MCF 10A (cell line): Measurements from ENCODE around the gene STK35. TPM values are rescaled to one million over a fixed set of nuclear protein-coding genes. Genes with fewer than 3 reads are reported as not detected.

ENCODE experiments used
- BruUV-seq: library from RNA; stranded (reverse); fragments of 400-500 nt; replicated peaks from 2 replicates; lab custom pipeline; 2021; lab: Mats Ljungman, UMichigan
- CTCF ChIA-PET: fragments of 300-600 bp; sonication (Branson Sonifier 250); formaldehyde crosslinking; extraction: SDS; loops from one replicate; lab custom pipeline; 2021; ENCODE audit warnings: antibody characterized with exemption, inconsistent platforms; lab: Yijun Ruan, JAX
- POLR2A ChIA-PET: fragments of 300-600, 350-650 bp; sonication (Branson Sonifier 250); formaldehyde crosslinking; extraction: SDS; loops from one replicate; lab custom pipeline; 2020; ENCODE audit warnings: antibody characterized with exemption, inconsistent platforms; lab: Yijun Ruan, JAX
- DNase-seq: peaks from one replicate; pipeline ENCODE4 v3.0.0-alpha.2; 2018; ENCODE audit not compliant: unreplicated experiment
- H3K27ac Mint-ChIP-seq: one replicate; pipeline ENCODE4 v1.8.0; 2022; ENCODE audit warnings: mild to moderate bottlenecking, low read depth, mixed read lengths; ENCODE audit not compliant: unreplicated experiment
- H3K27me3 Mint-ChIP-seq: one replicate; pipeline ENCODE4 v1.8.0; 2022; ENCODE audit warnings: mixed read lengths; ENCODE audit not compliant: insufficient read depth, unreplicated experiment
- H3K36me3 Mint-ChIP-seq: one replicate; pipeline ENCODE4 v1.8.0; 2022; ENCODE audit warnings: mild to moderate bottlenecking, moderate library complexity, mixed read lengths; ENCODE audit not compliant: insufficient read depth, unreplicated experiment
- H3K4me1 Mint-ChIP-seq: one replicate; pipeline ENCODE4 v1.8.0; 2022; ENCODE audit warnings: mixed read lengths; ENCODE audit not compliant: insufficient read depth, unreplicated experiment
- H3K4me3 Mint-ChIP-seq: one replicate; pipeline ENCODE4 v1.8.0; 2022; ENCODE audit warnings: mild to moderate bottlenecking, moderate library complexity, mixed read lengths; ENCODE audit not compliant: unreplicated experiment
- H3K9me3 Mint-ChIP-seq: one replicate; pipeline ENCODE4 v1.8.0; 2022; ENCODE audit warnings: mixed read lengths; ENCODE audit not compliant: unreplicated experiment
- intact Hi-C: fragments of 100-400 bp; cut with micrococcal nuclease; formaldehyde crosslinking; loops from 2 replicates; pipeline ENCODE4 v1.14.1; 2022
- total RNA-seq: library from RNA; stranded (reverse); gene quantifications from 2 replicates; pipeline ENCODE4 v1.2.3, GENCODE V29; 2022
- TF ChIP-seq, protein P1 (sequence below): fragments of 200-600 bp; IDR thresholded peaks from one replicate; pipeline ENCODE4 v1.8.0; 2022; ENCODE audit warnings: antibody characterized with exemption, mild to moderate bottlenecking; ENCODE audit not compliant: unreplicated experiment

STK35 gene
- total RNA-seq, 1 experiment from 2014 or later: 18.2 TPM

DNA sequence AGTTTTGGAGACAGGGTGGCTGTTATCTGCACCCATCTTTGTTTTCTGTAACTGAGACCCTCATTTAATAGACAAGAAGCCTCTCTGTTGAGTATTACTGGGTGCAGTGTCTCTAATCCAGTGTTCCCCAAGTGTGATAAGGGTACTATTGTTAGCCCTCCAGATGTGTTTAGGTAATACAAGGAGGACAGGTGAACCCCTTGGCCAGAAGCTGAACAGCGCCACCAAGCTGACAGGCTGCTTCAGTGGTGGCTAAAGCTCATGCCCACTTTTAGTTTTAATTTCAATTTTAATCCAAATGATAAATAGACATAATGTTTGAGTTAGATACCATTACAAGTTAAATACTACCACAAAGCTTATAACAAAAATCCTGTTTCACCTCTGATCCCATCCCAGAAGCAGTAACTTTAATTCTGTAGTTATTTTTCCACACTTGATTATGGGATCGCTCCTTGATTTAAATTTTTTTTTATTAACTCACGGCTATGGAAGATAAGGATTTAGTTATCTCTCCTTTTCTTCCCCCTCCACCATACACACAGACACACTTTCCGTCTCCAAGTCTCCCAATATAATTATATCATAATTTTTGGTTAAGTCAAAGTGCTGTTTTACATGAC is 8.4 kb upstream of the STK35 start:
- H3K27me3 Mint-ChIP-seq: peaks cover 56% of the 10 kb centered on the region
- CTCF ChIA-PET: interaction anchor here (0.6 to 5.6 kb wide), 42 partner anchors 9 to 1762 kb away, joined by 3 to 42 read pairs (median 3); partner anchors contain the start of gene STK35
- H3K4me3 Mint-ChIP-seq: no peak overlapping the region
- TF ChIP-seq, protein P1, sequence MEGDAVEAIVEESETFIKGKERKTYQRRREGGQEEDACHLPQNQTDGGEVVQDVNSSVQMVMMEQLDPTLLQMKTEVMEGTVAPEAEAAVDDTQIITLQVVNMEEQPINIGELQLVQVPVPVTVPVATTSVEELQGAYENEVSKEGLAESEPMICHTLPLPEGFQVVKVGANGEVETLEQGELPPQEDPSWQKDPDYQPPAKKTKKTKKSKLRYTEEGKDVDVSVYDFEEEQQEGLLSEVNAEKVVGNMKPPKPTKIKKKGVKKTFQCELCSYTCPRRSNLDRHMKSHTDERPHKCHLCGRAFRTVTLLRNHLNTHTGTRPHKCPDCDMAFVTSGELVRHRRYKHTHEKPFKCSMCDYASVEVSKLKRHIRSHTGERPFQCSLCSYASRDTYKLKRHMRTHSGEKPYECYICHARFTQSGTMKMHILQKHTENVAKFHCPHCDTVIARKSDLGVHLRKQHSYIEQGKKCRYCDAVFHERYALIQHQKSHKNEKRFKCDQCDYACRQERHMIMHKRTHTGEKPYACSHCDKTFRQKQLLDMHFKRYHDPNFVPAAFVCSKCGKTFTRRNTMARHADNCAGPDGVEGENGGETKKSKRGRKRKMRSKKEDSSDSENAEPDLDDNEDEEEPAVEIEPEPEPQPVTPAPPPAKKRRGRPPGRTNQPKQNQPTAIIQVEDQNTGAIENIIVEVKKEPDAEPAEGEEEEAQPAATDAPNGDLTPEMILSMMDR: peak; percentile 65
- no peaks in the 10 kb centered on the region for H3K9me3 Mint-ChIP-seq
- intact Hi-C loops: loop anchor here (1.0 to 5.0 kb wide), 5 partner anchors 87 to 331 kb away; partner anchors contain the start of gene SIRPA
- POLR2A ChIA-PET: interaction anchor here (0.9 to 4.3 kb wide), 7 partner anchors 10 to 327 kb away, joined by 3 to 39 read pairs (median 5); partner anchors contain the start of gene STK35
- no peak overlapping the region for H3K27ac Mint-ChIP-seq
- no peaks in the 10 kb centered on the region for H3K4me1 Mint-ChIP-seq
- BruUV-seq: no TSS peak
- no peaks in the 10 kb centered on the region for H3K36me3 Mint-ChIP-seq
- DNase-seq: peak; percentile 51

DNA sequence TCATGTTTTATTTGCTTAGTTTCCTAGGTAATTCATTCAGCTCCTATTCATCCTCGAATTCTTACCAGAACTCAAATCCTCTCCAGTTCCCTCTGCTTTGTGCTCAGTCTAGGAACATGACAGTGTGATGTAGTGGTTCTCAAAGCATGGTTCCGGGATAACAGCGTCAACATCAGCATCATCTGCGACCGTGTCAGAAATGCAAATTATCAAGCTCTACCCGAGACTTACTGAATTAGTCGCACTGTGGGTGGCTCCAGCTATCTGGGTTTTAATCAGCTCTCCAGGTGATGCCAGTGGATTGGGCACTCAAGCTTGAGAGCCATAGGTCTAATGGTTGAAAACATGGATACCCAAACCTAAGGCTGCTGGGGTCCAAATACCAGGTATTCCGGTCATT is 7.7 kb upstream of the STK35 start:
- Mint-ChIP-seq H3K4me1 (no peaks in the 10 kb centered on the region), H3K4me3 (no peak overlapping the region), H3K27ac (no peak overlapping the region), H3K9me3 (no peaks in the 10 kb centered on the region), H3K36me3 (no peaks in the 10 kb centered on the region), H3K27me3 (peaks cover 50% of the 10 kb centered on the region)
- intact Hi-C loops: loop anchor here (1.0 to 5.0 kb wide), 5 partner anchors 88 to 332 kb away; partner anchors contain the start of gene SIRPA
- ChIA-PET POLR2A (interaction anchor here (0.5 to 4.3 kb wide), 7 partner anchors 9 to 911 kb away, joined by 3 to 39 read pairs (median 5); partner anchors contain the start of gene STK35), CTCF (interaction anchor here (0.6 to 5.6 kb wide), 39 partner anchors 9 to 1300 kb away, joined by 3 to 42 read pairs (median 3); partner anchors contain the start of gene STK35)
- TF ChIP-seq, protein P1: no peak
- no peak for DNase-seq
- BruUV-seq: no TSS peak

DNA sequence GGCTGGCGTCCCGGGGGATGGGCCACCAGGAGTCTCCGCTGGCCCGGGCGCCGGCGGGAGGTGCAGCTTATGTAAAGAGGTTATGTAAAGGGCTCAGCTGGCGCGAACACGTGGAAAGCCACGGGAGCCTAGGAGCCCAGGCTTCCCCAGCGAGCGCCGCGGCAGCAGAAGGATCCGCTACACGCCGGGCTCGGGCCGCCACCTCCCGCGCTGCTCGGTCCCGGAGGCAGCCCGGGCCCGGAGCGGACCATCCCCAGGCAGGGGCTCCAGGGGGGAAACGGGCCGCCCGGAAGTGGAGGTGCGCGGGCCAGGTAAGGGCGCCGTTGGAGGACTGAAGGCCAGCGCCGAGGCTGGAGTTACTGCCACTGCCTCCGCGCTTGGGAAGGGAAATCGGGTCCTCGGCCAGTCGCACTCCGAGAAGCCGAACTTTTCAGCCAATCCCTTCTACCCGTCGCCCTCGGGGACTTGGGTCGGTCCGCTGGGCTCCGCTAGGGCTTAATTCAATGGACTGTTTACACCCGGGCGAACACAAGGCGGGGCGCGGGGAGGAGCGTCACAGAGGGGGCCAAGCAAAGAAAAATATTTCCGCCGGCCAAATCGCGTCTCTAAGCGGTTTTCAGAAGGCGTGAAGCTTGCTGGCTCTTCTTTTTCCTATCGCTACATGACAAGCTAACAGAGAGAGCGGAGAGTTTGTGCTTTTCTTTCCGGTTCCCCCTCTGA is 398 bp downstream of the STK35 start:
- peaks cover 23% of the 10 kb centered on the region for H3K4me1 Mint-ChIP-seq
- H3K4me3 Mint-ChIP-seq: peak overlapping the region; percentile 86
- H3K27me3 Mint-ChIP-seq: no peaks in the 10 kb centered on the region
- no TSS peak for BruUV-seq
- DNase-seq: peak; percentile 94
- intact Hi-C loops: loop anchor here (1.0 to 10.0 kb wide), 4 partner anchors 53 to 627 kb away; no protein-coding TSS in a partner anchor
- H3K9me3 Mint-ChIP-seq: no peaks in the 10 kb centered on the region
- H3K36me3 Mint-ChIP-seq: peaks cover 16% of the 10 kb centered on the region
- POLR2A ChIA-PET: interaction anchor here (0.6 to 5.3 kb wide), 30 partner anchors 9 to 1278 kb away, joined by 3 to 51 read pairs (median 6); partner anchors contain the start of gene SNRPB
- CTCF ChIA-PET: interaction anchor here (0.7 to 4.5 kb wide), 13 partner anchors 9 to 605 kb away, joined by 3 to 36 read pairs (median 5); no protein-coding TSS in a partner anchor
- H3K27ac Mint-ChIP-seq: peak overlapping the region; percentile 100
- TF ChIP-seq, protein P1: no peak
